Stimulated activated CD4-positive, alpha-beta T cell treated with anti-CD3 and anti-CD28 coated beads, TNF-alpha, amount 100 ng/mL, for 4 hours (primary cell): Measurements from ENCODE around the gene BANK1.
"Not testable (repeated sequence)": the region's sequence is repeated elsewhere in the genome, so short reads cannot be mapped to it uniquely, and the experiment has no call there.

ENCODE experiments used
- DNase-seq, 3 experiments: peaks; one replicate each; pipeline ENCODE4 v3.0.0-alpha.2; 2020; ENCODE audit warnings: low read depth in 3 of 3

BANK1 gene

DNA sequence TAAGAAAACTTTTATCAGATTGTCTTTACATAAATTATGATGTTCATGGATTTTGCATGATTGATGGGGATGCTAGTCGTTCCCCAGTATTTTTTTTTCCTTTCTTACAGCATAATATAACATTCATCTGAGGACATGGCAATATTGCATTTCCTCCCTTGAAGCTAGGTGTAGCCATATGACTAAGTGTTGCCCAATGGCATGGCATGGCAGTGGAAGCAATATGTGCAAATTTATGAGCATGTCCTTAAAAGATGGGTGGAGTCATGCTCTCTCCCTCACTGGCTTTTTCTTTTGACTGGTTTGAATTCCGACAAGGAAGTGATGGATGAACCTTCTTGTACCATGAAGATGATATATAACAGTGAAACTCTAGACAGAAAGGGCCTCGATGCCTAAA, 96.3 kb downstream of the BANK1 start:
- no peak for DNase-seq

DNA sequence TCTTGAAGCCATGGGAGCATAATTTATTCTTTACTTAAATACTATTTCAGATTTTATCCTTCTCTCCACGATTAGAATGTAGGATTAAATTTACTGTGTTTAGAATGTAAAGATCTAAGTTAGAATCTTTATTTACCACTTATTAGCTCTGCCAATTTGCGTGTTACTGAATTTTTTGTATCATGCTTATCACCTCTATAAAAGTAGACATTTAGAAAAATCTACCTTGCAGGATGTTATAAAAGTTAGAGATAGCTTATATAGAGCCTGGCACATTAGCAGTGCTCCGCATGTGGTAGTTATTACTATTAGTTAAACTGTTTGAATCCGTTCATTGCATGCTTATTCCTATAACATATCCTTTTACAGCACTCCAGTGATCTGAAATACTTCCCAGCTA, 97.9 kb downstream of the BANK1 start:
- DNase-seq, result no peak

DNA sequence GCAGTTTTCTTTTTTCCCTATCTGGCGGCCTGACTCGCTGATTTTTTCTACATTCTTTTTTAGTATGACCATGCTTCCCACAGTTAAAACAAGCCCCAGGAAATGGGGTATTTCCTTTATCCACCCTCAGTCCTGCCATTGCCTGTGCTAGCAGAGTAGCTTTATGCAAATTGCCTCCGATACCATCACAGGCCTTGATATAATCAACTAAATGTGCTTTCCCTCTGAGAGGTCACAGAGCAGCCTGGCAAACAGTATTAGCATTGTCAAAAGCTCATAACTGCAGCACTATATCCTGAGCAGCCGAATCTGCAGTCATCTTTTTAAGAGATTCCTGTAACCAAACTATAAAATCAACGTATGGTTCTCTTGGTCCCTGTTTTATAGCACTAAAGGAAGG, 115.0 kb downstream of the BANK1 start:
- DNase-seq, result not testable (repeated sequence)

DNA sequence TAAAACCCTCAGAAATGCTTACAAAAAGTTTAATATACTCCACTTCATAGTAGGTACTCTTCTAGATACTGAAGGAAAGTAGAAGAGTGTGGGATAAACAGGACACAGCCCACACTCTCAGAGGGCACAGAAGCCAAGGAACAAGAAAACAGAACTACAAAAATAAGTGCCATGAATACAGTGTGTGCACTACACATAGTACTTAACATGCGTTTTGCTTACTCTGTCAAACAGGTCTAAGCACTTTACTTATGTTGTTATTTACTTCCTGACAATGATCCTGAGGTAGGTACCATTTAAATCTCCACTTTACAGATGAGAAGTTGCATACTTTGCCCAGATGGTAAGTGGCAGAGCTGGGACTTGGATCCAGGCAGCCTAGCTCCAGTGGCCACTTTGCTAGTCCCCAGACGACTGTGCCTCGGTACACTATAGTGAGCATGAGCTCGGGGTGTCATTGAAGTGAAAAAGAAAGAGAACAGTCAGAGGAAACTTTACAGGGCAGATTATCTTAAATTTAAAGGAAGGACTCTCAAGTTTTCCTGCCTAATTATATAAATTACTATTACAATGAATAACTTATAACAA, 120.3 kb downstream of the BANK1 start:
- DNase-seq, result no peak

DNA sequence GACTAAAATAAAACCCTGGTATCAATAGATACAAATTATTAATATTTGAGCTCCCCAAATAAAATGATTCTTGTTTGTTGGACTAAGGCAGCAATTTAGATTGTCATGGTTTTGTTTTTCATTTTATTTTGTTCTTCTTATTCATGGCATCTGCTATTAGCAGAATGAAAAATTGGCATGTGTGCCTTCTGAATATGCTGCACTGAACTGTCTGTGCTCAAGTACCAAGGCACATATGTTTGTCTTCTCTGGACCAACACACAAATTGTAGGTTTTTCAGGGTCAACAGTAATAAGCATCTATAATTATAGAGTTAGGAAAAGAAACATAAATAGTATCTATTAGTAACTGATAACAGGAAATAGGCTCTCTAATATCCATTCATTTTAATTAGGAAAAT, 121.1 kb downstream of the BANK1 start:
- DNase-seq, result no peak

DNA sequence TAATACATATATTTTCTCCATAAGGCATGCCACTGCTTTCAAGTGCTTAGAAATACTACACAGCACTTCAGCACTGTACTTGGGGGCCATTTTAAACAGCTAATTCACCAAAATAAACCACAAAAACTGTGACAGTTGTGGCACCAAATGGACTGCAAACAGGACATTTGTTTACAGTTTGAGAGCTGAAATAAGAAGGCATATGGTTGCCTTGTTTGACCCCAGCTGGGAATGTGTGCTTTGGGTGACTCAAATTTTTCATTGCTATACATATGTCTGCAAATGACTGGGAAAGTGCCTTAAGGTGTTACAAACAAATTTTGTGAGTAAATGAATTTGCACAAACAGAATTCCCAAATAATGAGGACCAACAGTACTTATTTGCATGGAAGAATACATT, 124.2 kb downstream of the BANK1 start:
- DNase-seq, result no peak

DNA sequence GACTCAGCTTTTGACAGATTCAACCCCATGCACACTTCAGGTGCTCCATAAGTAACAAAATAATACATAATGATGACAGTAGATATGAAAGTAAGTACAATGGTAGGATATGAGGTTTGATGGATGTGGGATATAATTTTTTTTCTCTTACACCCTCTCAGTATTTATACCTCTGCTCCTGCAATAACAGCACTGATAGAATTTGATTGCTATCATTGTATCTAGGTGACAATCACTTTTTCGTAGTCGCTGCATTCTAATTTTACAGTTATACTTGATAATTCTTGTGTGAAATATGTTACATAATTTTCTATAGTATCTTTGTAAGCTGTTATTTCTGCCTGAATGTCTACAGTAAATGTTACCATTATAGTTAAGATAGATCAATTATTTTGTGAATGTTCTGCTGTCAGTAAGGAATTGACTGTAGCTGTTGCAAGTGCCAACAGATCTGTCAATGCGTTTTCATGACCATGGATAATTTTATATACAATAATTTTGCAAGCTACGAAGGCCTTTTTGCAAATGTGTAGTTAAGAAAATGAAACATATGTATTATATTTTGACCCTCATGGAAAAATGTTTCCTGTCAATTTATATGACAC, 128.9 kb downstream of the BANK1 start:
- DNase-seq, result no peak

DNA sequence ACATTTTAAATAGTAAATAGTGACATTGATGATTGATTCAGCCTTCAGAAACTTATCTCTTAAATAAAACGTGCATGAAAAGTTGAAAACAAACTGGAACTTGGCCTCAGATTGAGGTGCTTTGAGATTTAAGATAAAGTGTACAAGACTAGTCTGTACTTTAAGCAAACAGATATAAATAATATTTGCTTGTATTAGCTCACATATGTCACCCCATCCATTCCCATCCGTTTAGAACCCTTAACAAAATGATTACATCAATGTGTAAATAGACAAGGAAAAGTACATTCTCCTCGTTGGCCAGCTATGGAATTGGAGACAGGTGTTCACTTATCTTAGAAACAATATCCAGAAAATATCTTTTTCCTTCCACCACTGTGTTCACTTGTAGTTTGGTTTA, 130.8 kb downstream of the BANK1 start:
- DNase-seq, result no peak

DNA sequence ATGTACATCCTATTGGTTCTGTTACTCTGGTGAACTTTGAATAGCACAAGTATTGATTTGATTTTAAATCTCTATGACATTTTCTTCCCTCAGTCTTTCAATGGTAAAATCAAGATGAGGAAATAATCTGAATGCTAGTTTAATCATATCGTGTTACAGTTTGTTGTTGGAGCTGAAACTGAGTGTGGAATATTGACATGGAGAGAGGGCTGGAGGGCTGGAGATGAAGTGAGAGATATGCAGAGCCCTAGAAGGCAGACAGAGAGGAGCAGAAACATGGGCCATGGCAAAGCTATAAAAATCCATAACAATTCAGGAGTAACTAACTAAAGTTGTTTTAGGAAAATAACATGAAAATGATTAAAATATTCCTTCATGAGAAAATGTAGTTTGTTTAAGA, 141.1 kb downstream of the BANK1 start:
- DNase-seq, result no peak

DNA sequence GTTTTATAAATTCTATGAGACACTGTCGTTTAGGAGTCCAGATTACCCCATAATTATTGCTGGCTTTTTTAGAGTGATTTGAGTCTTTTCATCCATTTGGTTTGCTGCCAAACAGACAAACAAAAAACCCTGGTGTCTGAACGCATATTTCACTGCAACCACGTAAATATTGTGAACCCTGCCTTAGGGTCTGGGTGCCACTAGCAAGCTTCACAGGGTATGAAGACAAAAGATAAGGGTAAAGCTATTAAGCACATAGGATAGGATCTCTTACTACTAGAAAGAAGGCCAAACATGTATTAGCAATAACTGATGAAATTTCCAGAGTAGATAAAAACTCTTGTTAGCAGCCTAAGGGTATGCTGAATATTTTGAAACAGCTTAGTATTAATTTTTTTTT, 143.3 kb downstream of the BANK1 start:
- no peak for DNase-seq

DNA sequence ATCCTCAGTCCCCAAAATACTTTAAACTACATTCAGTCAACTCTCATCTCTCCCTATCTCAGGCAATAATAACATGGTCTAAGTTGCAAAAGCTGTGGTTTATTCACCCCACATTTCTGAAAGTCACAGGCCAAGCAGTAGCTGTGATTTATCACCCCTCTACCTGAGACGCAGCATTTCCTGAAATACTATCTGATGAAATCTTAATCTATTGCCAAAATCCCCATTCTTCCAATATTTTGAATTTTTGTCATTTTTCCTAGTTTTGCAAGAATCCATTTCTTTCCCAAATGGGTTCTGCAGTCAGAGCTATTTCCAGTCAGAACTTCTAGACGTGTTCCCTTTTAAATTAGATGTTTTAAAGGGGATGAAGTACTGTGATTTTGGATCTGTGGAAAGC, 148.3 kb downstream of the BANK1 start:
- no peak for DNase-seq

DNA sequence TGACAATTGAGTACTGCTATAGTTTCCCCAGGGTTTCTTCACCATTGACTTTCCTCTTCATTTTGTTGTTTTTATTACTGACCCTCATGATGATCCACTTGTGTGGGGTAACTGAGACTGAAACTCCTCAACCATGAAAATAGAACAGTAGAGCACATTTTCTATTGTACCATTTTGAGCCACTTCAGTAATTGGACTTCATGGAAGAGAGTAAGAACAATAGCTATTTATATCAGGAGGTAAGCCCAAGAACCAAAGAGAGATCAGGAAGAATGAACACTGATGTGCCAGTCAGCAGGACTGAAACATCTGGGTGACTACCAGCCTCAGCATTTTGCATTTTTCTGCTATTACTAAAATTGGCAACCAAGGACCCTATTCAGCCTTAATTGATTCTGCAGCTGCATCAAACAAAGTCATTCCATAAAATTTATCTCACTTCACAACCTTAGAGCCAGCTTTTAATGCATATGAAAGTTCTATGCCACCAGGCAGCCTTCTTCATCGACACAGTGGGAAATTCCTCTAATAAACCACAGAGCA, 151.4 kb downstream of the BANK1 start:
- DNase-seq, result no peak

DNA sequence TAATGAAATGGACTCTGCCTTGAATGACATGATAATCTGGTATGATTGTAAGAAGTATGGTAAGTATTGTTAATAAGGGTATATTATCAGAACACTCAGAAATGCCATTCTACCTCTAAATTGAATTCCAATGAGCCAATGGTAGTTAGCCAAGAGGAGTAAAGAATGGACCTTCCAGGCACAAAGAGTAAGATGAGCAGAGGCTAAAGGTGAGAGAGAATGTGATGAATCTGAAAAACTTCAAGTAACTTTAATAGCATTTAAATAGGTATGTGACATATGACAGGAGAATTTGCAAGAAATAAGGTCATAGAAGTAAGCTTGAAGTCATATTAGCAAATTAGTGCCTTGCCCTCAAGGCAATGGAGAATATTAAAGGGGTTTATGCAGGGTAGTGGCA, 152.4 kb downstream of the BANK1 start:
- no peak for DNase-seq

DNA sequence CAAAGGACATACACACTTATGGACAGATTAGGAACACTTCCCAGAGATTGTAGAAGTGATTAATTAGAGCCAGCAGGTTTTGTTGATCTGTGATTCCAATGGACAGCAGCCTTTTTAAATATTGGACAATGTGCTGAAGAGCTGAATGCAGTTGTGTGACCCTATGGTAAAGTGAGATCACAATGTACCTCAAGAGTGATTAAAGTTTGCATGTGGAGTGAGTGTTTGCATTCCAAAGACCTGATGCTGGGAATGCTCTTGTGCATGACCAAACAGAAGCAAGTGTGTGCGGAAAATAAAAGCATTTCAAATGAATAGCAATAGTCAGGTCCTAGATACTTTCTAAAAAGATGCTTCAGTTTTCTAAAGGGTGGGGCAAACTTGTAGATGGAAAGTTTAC, 154.1 kb downstream of the BANK1 start:
- DNase-seq, result no peak

DNA sequence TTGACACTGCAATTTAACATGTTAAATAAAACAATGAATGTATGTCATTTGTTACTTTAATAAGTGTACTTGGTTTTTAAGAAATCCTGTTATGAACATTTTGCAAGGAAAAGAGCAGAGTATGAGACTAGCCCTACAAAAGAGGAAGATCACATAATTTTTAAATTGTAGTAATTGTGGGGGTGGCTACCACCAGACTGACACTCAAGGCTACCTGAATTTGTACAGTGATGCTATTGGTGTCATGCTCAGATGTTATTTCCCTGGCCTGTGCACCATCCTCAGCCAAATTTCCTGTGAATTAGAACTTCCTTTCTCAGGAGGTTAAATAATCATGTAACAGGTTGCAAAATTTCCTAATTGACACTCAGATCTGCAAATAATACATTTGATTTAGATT, 157.5 kb downstream of the BANK1 start:
- DNase-seq, result no peak

DNA sequence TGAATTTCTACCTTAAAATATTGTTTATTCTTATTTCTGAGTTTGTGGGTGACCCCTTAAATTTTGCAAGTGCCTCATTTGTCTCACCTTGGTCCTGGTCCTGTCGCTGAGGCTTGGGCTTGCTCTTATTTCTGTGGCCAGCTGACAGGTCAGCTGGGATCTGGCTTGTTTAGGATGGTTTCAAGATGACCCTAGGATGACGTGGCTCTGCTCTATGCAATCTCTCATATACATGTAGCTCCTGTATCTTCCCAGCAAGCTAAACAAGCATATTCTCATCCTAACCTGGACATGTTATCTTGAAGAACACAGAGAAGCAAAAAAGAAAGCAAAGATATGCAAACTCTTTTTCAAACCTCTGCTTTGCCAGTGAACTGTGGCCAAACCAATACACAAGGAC, 158.4 kb downstream of the BANK1 start:
- DNase-seq, result no peak

DNA sequence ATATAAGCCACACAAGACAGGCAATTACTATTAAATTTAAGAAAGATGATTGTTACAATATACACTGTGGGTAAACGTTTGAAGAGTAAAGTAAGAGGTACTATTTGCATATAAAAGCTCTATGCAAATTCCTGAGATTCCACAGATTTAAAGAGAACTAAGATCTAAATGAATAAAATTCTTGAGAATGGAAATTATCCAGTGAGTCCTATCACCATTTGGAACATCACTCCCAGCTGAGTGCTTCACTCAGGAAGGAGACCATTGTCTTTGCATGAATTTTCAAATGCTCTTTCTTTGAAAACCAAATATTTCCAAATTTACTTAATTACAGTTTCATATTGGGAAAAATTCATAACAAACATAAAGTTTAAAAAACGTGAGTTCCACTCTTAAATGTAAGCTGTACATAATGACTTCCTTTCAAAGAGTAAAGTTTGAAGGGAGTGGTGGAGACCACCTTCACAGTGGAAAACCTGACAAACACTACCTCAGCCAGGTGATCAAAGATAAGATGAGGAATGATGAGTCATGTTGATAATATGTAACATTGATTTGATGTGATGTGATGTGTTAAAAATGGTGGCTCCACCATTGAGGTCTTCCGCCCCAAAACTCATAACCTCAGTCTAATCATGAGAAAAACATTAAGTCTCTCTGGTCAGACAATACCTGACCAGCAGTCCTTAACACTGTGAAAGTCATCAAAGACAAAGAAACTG, 159.9 kb downstream of the BANK1 start:
- DNase-seq, result no peak

DNA sequence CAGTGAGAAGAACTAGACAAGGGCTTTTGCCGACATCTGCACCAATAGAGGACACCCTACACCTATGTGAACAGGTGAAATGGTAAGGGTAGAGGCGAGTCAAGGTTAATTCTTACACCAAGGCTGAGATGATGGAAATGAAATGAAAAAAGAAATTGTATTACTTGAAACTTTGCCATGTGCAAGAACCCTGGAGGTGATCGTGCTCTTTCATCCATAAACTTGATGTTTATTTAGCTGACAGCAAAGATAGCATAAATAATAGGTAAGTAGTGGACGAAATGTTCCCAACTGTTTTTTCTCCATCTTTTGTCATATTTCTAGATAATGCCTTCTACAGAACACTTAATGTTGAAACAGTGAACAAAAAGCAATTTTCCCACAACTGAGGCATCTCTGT, 162.5 kb downstream of the BANK1 start:
- no peak for DNase-seq

DNA sequence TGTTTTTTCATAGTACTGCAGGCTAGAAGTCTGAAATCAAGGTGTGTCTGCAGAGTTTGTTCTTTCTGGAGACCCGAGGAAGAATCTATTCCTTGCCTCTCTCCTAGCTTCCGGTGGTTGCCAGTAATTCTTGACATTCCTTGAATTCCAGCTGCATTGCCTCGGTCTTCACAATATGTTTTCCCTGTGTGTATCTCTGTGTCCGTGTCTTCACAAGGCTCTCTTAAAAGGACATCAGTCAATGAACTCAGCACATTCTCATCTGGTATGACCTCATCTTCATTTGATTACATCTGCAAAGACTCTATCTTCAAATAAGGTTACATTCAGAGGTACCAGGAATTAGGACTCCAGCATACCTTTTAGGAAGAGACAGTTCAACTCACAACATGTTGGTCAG, 163.4 kb downstream of the BANK1 start:
- no peak for DNase-seq

DNA sequence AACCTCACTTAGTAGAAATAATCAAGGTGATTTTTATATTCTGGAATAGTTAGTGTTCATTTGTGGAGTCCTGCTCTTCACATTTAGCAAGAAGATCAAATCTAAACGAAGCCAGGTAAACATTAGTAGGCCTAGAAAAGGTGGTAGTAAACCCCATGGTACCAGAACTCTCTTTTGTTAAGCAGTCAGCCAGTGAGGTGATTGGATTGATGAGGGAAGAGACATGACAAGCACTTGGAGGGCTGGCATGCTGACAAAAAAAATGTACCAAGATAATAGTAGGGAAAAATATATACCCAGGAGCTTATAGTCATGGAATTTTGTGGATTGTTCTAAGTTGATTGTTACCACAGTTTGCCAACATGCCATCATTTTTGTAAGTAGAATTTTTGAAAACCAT, 163.8 kb downstream of the BANK1 start:
- no peak for DNase-seq

DNA sequence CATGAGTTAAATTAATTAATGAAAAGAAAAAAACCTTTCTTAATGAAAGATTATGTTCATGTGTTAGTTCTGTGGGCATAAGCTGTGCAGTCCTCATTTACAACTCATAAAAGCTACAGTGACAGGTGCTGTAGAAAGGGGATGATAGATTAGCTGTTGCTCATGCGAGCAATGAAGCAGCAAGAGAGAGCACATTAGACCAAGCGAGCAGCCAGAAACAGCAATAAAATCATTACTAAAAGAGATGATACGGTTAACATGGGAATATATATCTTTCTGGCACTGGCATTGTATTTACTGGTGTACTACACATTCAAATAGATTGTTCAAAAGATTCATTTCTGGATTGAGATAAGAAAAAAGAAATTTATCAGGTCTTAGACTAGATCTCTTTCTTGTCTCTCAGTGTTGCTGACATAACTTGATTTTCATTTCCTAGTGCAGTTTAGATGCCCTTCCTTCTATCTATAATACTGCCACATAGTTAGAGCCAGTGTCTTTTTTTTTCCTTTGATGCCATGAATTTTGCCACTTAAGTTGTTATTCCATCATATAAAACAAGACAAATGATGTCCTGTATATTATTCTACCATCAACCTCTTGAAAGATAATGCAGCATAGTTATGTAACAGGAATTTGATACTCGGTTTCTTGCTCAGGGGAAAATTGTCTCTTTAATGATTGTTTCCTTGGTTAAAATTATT, 164.6 kb downstream of the BANK1 start:
- DNase-seq, result no peak

DNA sequence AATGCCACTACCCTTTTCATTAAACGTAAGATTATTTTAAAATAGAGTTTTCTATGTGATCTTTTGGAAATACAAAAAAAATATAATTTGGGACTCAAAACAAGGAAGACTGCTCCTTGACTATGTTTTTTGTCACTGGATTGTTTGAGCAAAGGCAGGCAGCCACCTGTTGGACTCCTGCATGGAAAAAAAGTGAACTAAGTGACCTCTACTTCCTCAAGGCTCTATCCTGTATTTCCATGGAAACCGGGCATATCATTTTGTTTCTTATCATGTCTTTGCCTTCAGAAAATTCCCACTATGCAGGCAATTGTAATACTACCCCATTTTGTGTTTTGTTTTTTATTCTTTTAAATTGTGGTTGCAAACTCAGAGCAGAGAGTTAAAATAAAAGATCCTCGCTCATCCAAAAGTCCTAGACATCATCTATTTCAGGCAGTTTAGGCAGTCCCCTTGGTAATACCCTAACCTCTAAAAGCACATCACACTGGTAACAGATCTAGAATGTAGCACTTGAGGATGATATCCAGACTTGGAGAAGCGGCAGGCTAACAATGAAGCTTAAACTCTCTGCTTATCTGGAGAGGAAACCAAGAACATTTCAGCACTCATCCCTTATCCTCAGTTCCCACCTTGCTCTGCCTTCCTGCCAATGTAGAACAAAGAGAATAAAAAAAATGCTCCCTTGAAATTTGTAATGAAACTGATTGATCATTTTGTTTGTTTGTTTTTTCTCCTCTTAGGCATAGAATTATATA, 165.7 kb downstream of the BANK1 start:
- no peak for DNase-seq
